ENCODE data around the gene DYRK1A.

Gene DYRK1A

GRCh38 chr21:37563641-37564340 is 197.2 kb downstream of the DYRK1A start:
- TF ChIP-seq, protein P1, sequence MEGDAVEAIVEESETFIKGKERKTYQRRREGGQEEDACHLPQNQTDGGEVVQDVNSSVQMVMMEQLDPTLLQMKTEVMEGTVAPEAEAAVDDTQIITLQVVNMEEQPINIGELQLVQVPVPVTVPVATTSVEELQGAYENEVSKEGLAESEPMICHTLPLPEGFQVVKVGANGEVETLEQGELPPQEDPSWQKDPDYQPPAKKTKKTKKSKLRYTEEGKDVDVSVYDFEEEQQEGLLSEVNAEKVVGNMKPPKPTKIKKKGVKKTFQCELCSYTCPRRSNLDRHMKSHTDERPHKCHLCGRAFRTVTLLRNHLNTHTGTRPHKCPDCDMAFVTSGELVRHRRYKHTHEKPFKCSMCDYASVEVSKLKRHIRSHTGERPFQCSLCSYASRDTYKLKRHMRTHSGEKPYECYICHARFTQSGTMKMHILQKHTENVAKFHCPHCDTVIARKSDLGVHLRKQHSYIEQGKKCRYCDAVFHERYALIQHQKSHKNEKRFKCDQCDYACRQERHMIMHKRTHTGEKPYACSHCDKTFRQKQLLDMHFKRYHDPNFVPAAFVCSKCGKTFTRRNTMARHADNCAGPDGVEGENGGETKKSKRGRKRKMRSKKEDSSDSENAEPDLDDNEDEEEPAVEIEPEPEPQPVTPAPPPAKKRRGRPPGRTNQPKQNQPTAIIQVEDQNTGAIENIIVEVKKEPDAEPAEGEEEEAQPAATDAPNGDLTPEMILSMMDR (IDR thresholded peaks at IDR 0.05; ENCODE audit: low read depth, low read length, missing control alignments), result peak; percentile 51
- in situ Hi-C loops (cut with HindIII; ENCODE audit: low pct_ligation_motif_present, low sequenced_read_pairs), result no loop called here
- DNase-seq, result peak; percentile 83
- H3K27ac ChIP-seq, result peak overlapping the region; percentile 99
- no peaks in the 10 kb centered on the region for H3K36me3 ChIP-seq (replicated peaks)
- H3K4me3 ChIP-seq (ENCODE audit: low read depth, low read length), result peak overlapping the region; percentile 65
- H3K27me3 ChIP-seq (replicated peaks), result no peaks in the 10 kb centered on the region

DNA sequence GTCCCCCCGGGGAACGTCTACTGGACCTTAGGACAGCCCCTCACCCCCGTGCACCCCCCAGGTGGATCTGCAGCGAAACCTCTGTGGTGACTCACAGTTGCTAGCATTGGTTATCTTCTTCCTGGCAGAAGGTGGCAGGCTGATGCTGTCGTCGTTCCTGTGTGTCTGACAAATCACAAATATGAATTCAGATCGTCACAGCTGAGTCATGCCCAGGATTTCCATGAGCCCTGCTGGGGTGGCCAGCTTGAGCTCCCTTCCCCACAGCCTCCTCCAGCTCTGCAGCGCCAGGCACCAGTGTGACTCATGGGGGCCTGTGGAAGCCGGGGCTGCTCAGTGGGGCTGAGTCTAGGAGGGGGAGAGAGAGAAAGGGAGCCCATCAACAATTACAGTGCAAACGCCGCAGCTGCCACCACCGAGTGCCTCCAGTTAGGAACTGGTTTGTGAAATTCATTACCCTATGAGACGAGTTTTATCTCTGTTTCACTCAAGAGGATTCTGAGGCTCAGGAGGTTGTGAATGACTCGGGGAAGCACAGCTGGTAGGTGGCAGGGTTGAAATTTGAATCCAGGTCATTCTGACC is 197.9 kb downstream of the DYRK1A start:
- peak overlapping the region; percentile 99 for H3K27ac ChIP-seq
- peak overlapping the region; percentile 65 for H3K4me3 ChIP-seq (ENCODE audit: low read depth, low read length)
- peak; percentile 99 for DNase-seq
- in situ Hi-C loops (cut with HindIII; ENCODE audit: low pct_ligation_motif_present, low sequenced_read_pairs), result no loop called here
- TF ChIP-seq, protein P1 (IDR thresholded peaks at IDR 0.05; ENCODE audit: low read depth, low read length, missing control alignments), result peak; percentile 6
- H3K27me3 ChIP-seq (replicated peaks), result no peaks in the 10 kb centered on the region
- no peaks in the 10 kb centered on the region for H3K36me3 ChIP-seq (replicated peaks)

- Histone ChIP-seq H3K4me3 (ENCODE audit: low read depth, low read length) (peak overlapping the region; percentile 65), H3K27ac (peak overlapping the region; percentile 99)
- in situ Hi-C loops (cut with HindIII; ENCODE audit: low pct_ligation_motif_present, low sequenced_read_pairs), result no loop called here
These were observed 198.5 kb downstream of the DYRK1A start for GRCh38 chr21:37564924-37565529.

DNA sequence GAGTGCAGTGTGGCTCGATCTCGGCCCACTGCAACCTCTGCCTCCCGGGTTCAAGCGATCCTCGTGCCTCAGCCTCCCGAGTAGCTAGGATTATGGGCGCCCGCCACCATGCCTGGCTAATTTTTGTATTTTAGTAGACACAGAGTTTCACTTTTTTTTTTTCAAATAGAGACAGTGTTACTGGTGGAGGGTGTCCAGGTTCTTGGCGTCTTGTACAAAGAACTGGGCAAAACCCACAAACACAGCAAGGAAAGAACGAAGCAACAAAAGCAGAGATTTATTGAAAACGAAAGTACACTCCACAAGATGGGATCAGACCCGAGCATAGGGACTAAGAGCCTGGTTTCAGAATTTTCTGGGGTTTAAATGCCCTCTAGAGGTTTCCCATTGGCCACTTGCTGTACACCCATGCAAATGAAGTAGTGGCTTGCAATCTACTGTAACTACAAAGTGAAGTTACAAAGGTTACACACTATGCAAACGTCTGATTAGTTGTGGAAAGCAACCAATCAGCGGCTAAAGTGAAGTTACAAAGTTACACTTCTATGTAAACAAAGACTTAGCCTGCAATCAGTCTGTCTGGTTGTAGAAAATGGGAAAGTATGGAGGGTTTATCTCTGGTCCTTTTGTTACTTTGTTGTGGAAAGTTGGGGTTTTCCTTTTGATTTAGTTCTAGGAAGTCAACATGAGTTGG is 199.1 kb downstream of the DYRK1A start:
- Histone ChIP-seq H3K4me3 (ENCODE audit: low read depth, low read length) (no peak overlapping the region), H3K27me3 (replicated peaks) (no peaks in the 10 kb centered on the region), H3K36me3 (replicated peaks) (no peaks in the 10 kb centered on the region), H3K27ac (no peak overlapping the region)
- DNase-seq, result no peak
- in situ Hi-C loops (cut with HindIII; ENCODE audit: low pct_ligation_motif_present, low sequenced_read_pairs), result no loop called here
- TF ChIP-seq, protein P1 (IDR thresholded peaks at IDR 0.05; ENCODE audit: low read depth, low read length, missing control alignments), result no peak

More at GRCh38 chr21:37564924-37565529, 198.5 kb downstream of the DYRK1A start:
- TF ChIP-seq, protein P1 (IDR thresholded peaks at IDR 0.05; ENCODE audit: low read depth, low read length, missing control alignments), result no peak
- H3K36me3 ChIP-seq (replicated peaks), result no peaks in the 10 kb centered on the region
- H3K27me3 ChIP-seq (replicated peaks), result no peaks in the 10 kb centered on the region
- peak; percentile 48 for DNase-seq

DNA sequence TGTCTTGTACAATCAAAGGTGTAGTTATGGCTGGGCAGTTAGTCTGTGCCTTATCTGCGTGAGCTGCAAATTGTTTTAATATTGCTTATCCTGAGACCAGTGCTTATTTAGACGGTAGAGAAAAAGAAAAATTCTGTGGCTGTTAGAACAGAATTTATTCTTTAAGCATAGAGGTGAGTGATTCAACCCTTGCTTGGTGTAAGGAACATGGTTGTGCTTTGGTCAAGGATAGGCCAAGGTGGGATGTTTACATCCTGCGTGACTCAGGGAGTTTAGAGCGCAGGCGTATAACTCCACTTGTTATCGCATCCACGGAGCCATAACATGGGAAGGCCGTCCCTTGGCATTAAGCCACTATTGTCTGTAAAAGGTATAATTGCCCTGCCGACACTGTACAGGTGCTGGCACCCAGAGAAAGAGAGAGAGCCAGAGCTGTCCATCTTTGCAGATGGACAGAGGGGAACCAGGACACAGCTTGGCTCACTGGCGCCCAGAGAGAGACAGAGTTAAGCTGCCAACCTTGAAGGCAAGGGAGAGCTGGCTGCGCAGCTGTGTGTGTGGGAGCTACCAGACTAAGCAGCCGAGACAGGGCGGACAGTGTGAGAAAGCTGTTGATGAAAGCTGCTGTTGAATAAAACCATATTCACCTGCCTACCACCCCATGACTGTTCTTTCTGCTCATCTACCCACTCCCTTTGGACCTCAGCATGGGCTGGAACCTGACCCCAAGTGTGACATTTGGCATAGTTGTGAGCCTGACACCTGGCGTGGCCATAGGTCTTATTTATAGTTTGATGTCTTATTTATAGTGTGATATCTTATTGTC is 200.4 kb downstream of the DYRK1A start:
- TF ChIP-seq, protein P1 (IDR thresholded peaks at IDR 0.05; ENCODE audit: low read depth, low read length, missing control alignments), result no peak
- Histone ChIP-seq H3K36me3 (replicated peaks) (no peaks in the 10 kb centered on the region), H3K27ac (no peak overlapping the region), H3K4me3 (ENCODE audit: low read depth, low read length) (no peak overlapping the region), H3K27me3 (replicated peaks) (no peaks in the 10 kb centered on the region)
- DNase-seq, result no peak
- in situ Hi-C loops (cut with HindIII; ENCODE audit: low pct_ligation_motif_present, low sequenced_read_pairs), result no loop called here

Measured in brain microvascular endothelial cell (primary cell).